ENCODE data around the gene UBE2L5.
A peak's percentile ranks its signal among the peaks of the same experiment; 100 is the strongest.
"Not testable (repeated sequence)": the region's sequence is repeated elsewhere in the genome, so short reads cannot be mapped to it uniquely, and the experiment has no call there.

Gene UBE2L5

DNA sequence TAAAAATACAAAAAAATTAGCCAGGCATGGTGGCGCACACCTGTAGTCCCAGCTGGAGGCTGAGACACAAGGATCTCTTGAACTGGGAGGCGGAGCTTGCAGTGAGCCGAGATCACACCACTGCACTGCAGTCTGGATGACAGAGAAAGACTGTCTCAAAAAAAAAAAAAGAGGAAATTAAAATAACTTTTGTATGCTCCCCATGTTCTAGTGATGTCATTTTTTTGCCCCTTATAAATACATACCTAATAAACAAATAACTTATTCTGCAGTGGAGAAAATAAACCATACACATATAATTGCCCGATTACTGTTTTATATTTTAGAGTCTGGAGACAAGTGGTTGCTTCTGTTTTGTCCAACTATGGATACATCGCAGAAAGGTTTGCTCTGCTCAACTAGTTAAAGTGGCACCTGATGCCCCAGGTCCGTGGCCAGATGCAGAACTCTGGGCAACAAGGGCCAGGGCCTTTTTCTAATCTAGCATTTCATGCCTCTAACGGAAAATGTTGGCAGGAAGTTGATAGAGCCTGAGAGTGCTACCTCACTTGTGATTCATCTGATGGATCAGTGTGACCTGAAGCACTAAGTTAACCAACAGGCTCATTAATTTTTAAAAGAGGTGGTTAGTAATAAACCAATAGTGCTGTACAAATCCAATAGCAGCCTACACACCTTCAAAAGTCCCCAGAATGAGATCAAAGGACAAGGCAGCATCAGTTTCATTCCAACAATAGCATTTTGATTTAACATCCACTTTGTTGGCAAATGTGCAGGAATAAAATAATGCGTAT lies 18.8 kb downstream of the UBE2L5 start:
- no peak for DNase-seq

DNA sequence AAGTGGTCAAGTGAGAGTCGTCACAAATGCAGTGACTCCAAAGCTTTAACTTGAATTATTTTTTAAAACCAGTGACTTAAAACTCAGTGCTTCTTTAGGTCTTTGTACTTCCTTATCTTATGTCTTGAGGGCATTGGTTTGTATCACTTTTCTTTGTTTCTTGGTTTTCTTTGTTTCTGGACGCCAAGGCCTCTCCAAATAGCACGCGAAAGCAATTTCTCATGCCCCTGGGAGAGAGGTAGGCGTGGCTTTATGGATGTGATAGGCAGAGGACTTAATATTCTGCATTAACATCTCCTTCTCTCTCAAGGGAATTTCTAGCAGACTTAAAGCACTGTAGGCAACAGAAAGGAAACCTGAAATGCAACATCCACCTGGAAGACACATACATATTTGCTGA lies 20.6 kb downstream of the UBE2L5 start:
- no peak for DNase-seq

- DNase-seq: not testable (repeated sequence)
These were observed 21.2 kb downstream of the UBE2L5 start for GRCh38 chr13:30443491-30443890.

DNA sequence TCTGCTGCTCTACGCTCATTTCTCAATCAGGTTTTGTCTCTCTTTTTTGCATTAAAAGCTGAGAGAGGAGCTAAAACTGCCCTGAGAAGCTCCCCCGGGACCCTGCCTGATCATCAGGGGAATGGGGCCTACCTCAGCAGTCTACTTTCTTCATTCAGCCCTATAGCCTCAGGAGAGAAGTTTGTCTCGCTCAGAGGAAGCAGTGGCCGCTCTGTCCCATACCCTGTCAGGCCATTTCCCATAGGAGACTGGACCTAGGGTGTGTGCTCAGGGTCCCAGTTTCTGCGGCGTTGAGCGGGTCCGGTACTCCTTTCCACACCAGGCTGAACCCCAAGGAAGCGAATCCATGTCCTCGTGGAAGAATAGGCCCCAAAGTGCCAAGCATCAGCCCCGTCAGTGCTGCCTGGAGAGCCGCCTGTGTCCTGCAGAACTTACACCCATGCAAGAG lies 21.7 kb downstream of the UBE2L5 start:
- DNase-seq: no peak

DNA sequence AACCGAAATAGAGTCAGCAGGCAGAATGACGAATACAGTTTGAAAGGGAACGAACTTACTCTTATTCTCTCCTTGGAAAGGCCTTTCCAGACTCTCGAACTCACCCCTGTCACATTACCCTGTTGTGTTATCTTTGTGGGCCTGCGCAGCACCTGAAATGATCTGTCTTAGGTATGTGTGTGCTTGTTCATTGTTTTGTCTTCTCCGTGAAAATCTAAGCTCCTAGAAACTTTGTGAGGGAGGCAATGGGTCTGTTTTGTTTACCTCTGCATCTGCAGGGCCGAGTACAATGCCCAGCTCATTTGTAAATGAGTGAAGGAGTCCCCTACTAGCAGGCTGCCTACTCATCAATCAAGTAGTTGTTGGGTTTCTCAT lies 23.8 kb downstream of the UBE2L5 start:
- DNase-seq: no peak

DNA sequence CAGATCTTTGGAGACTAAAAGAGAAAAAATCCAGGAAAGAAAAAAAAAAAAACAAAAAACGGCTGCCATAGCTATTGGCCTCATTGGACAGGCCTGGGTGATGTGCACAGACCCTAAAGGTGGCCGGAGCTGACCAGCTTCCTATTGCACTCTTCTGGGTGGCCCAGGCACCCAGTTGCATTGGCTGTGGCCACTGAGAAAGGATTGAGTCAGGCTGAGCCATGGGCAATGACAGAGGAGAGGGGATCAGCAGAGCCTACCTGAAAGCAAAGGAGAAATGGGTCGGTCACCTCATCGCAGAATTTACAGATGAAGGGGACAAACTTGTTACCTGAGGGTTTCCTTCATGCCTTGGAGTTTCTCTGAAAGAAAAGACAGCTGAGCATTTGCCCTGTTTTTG lies 26.1 kb downstream of the UBE2L5 start:
- no peak for DNase-seq

- DNase-seq: no peak
These were observed 27.8 kb downstream of the UBE2L5 start for GRCh38 chr13:30450066-30450465.

DNA sequence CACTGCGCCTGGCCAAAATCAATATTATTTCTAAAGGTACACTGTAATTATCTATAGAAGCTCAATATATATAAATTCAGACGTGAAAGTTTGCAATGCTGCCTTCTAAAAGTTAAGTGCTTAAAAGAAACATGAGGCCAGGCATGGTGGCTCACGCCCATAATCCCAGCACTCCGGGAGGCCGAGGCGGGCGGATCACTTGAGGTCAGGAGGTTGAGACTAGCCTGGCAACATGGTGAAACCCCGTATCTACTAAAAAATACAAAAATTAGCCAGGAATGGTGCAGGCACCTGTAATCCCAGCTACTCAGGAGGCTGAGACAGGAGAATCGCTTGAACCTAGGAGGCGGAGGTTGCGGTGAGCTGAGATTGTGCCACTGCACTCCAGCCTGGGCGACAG lies 29.2 kb downstream of the UBE2L5 start:
- not testable (repeated sequence) for DNase-seq

DNA sequence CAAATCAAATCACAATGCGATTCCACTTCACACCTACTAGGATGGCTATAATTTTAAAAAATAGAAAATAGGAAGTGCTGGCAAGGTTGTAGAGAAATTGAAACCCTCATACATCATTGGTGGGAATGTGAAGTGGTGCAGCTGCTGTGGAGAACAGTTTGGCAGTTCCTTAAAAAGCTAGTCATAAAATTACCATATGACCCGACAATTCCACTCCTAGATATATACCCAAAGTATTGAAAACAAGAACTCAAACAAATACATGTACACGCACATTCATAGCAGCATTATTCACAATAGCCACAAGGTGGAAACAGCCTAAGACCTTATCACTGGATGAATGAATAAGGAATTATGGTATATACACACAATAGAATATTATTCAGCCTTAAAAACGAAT lies 31.4 kb downstream of the UBE2L5 start:
- no peak for DNase-seq

DNA sequence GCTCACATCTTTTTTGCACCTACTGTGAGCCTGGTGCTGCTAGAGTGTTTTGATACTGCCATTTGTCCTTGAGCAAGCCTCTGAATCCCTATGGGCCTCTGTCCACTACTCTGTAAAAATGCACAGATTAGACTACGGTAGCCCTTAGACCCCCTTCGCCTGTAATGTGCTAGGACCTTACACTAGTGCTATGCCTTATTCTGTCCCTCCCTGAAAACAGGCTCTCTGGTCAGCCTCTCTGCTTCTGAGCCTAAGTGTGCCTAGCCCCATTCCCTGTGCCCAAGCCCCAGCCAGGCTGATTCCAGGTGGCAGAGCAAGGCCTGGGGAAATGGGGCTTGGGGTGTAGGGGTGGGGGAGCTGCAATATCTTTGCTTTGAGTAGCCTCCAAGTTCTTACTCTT lies 32.7 kb downstream of the UBE2L5 start:
- DNase-seq: no peak

- DNase-seq: no peak
These were observed 34.0 kb downstream of the UBE2L5 start for GRCh38 chr13:30456290-30456689.

- DNase-seq: no peak
These were observed 35.1 kb downstream of the UBE2L5 start for GRCh38 chr13:30457306-30457891.

- DNase-seq: not testable (repeated sequence)
These were observed 39.2 kb downstream of the UBE2L5 start for GRCh38 chr13:30461279-30462066.

DNA sequence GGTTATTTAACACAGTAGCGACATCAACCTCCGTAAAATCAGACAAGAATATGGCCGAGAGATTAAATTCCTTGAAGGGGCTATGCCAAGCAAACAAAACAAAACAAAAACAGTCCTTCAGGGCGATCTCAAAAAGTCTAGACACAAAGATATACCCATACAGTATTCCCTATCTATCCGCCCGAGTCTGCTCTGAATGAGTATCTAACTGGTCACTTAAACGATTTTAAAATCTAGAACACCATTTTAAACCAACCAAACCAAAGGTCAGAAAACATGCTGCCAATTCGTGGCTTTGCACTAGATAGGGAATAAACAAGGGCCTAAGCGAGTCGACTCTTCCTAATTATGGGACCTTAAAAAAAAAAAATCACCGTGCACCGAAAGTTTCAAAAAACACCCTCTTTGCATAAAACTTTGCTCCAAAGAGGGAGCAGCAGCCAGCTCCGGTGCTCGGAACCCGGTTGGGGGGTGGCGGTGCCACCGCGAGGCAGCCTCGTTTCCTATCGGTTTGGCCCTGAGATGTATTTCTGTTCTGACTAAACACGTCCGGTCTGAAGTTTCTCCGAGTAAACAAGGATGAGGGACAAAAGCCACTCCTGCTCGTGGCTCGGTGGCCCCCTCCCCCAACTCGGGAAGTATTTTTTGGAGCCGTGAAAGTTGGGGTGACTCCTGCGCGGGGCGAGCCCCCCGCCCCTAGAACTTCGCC lies 41.6 kb downstream of the UBE2L5 start:
- DNase-seq: peak; percentile 93

DNA sequence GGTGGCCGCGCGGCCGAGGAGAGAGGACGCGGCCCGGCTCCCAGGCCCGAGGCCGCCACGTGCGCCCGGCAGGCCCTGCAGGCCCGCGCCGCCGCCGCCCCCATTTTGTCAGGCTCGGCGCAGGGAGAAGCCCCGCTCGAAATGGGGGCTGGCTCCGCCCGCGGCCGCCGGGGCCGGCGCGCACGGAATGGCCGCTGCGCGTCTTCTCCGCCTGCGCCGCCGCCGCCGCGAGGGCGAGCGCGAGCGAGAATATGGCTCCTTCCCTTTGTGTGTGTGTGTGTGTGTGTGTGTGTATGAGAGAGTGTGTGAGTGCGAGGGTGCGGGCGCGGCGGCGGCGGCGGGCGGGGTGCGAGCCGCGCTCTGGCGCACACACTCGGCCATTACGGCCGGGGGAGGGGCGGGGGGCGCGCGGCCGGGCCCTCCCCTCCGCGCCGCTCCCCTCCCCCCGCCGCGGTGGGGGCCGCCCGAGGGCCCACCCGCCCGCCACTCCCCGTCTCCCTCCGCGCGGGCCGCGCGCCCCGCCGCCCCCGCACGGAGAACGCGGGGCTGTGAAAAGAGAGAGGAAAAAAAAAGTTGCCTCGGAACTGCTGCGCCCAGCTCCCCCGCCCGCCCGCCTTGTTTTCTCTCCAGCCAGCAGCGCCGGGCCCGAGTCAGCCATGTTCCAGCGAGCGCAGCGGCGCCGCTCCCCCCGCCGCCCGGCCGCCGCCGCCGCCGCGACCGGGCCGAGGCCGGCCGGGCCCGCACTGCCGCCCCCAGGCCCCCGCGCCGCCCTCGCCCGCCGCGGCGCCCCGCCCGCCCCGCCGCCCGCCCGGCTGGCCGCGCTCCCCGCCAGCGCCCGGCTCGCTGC lies 42.4 kb downstream of the UBE2L5 start:
- DNase-seq: no peak

DNA sequence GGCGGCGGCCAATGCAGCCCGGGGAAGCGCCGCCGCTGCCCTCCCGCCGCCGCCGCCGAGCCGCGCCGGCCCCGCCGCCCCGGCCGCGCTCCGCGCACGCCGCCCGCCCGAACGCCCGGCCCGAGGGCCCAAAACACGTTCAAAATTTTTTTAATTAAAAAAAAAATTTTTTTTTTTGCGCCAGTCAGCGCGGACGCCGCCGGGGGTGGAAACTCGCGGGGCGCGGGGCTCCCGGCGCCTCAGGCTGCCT lies 43.0 kb downstream of the UBE2L5 start:
- no peak for DNase-seq

- peak; percentile 98 for DNase-seq
These were observed 43.5 kb downstream of the UBE2L5 start, which contains the start of gene HMGB1 for GRCh38 chr13:30465593-30466357. TSS of gene HMGB1 (minus strand) at chr13:30465936. CDS start at chr13:30463680, 2,256 bp downstream.

- DNase-seq: no peak
These were observed 44.0 kb downstream of the UBE2L5 start for GRCh38 chr13:30466358-30466714.

- no peak for DNase-seq
These were observed 44.6 kb downstream of the UBE2L5 start for GRCh38 chr13:30466841-30467252.

DNA sequence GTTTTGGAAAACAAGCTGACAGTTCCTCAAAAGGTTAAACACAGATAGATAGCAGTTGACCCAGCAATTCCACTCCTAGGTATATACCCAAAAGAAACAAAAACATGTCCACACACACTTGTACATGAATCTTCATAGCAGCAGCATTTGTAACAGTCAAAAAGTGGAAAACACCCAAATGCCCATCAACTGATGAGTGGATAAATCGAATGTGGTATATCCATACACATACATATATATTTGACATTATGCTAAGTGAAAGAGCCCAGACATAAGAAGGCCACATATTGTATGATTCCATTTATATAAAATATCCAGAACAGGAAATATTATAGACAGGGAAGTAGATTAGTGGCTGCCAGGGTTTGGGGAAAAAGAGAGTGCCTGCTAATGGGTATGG lies 51.4 kb downstream of the UBE2L5 start:
- no peak for DNase-seq

Measured in right kidney (tissue), 1 donor.